HUES64 (cell line): ENCODE data around the gene CD74.
A peak's percentile ranks its signal among the peaks of the same experiment; 100 is the strongest.
"Not testable (repeated sequence)": the region's sequence is repeated elsewhere in the genome, so short reads cannot be mapped to it uniquely, and the experiment has no call there.

Source experiments
- H3K27ac ChIP-seq: 2 replicates; pipeline ENCODE4 v1.7.0; 2013; ENCODE audit warnings: low read depth, low read length, inconsistent platforms
- H3K27me3 ChIP-seq: 2 replicates; pipeline ENCODE4 v1.6.1; 2013; ENCODE audit warnings: mild to moderate bottlenecking, low read length; ENCODE audit not compliant: insufficient read depth
- H3K36me3 ChIP-seq: 2 replicates; pipeline ENCODE4 v1.6.1; 2013; ENCODE audit warnings: mild to moderate bottlenecking, low read length; ENCODE audit not compliant: insufficient read depth
- H3K4me1 ChIP-seq: 2 replicates; pipeline ENCODE4 v1.6.1; 2013; ENCODE audit warnings: mild to moderate bottlenecking, low read length, moderate library complexity; ENCODE audit not compliant: insufficient read depth
- H3K4me3 ChIP-seq: 2 replicates; pipeline ENCODE4 v1.5.1; 2013; ENCODE audit warnings: mild to moderate bottlenecking, low read length, moderate library complexity
- H3K9ac ChIP-seq: 2 replicates; pipeline ENCODE4 v1.6.1; 2013; ENCODE audit warnings: mild to moderate bottlenecking, low read depth, low read length
- H3K9me3 ChIP-seq: 2 replicates; pipeline ENCODE4 v1.6.1; 2013; ENCODE audit warnings: low read depth, low read length; ENCODE audit not compliant: insufficient read depth
- WGBS: fragments of 150-250, 120-280 bp; methylation state at CpG from one replicate; pipeline ENCODE4 v1.1.7; 2013; ENCODE audit warnings: missing lambda C conversion rate; 5-methylcytosine and 5-hydroxymethylcytosine counted together

CD74 gene

DNA sequence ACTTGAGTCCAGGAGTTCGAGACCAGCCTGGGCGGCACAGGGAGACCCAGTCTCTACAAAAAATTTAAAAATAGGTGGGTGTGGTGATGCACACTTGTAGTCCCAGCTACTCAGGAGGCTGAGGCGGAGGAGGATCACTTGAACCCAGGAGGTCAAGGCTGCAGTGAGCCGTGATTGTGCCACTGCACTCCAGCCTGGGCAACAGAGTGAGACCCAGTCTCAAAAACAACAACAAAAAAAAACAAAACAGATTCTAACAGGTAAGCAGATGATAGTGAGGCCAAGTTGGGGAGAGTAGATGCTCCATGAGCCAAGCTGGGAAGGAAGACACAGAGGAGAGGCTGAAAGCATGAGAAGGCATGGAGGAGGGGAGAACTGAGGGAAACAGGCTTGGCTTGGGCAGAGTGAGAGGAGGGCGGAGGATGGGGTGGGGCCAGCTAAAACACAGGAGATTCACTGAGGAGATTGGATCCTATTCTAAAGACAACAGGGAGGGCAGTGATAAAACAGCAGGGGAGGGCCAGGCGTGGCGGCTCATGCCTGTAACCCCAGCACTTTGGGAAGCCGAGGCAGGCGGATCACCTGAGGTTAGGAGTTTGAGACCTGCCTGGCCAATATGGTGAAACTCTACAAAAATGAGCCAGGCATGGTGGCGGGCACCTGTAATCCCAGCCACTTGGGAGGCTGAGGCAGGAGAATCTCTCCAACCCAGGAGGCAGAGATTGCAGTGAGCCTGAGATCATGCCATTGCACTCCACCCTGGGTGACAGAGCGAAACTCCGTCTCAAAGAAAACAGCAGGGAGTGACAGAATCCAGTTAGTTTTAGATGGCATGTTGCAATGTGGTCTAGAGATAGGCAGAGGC is 28.5 kb upstream of the CD74 start:
- Histone ChIP-seq H3K9ac (no peak overlapping the region; the same call in 1 of the 2 replicates), H3K36me3 (peaks cover 36% of the 10 kb centered on the region), H3K27ac (peak overlapping the region; percentile 59), H3K4me3 (no peak overlapping the region), H3K9me3 (no peaks in the 10 kb centered on the region), H3K27me3 (no peaks in the 10 kb centered on the region), H3K4me1 (peaks cover 4% of the 10 kb centered on the region; the same call in 1 of the 2 replicates)
- 69% methylated on average over 12 of the region's 12 CpGs for WGBS

DNA sequence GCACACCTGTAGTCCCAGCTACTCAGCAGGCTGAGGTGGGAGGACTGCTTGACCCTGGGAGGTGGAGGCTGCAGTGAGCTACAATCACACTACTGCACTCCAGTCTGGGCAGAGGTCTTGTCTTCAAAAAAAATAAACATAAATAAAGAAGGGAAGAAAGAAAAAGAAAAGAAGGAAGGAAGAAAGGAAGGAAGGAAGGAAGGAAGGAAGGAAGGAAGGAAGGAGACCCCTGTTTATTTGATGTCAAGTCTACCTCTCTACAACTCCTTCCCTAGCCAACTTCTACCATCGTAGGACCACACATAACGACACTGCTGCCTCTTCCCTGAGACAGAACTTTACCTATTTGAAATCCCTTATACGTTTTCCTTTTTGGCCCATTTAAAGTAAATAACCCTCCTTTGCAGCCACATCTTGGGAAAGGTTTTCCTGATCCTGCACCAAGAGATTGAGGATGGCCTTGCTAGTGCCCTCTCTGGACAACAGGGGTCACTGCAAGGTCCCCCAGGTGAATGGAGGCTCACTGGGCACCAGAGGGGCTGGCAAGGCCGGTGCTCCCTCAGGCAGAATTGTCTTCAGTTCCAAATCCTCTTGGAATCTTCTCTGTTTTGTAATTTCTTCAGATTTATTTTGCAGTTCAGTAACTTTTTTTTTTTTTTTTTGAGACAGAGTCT is 26.3 kb upstream of the CD74 start:
- H3K36me3 ChIP-seq: peaks cover 14% of the 10 kb centered on the region
- H3K27ac ChIP-seq: no peak overlapping the region
- no peak overlapping the region for H3K4me3 ChIP-seq
- 47% methylated on average over 4 of the region's 4 CpGs for WGBS
- peaks cover 4% of the 10 kb centered on the region; the same call in 1 of the 2 replicates for H3K4me1 ChIP-seq
- no peak overlapping the region for H3K9ac ChIP-seq
- no peaks in the 10 kb centered on the region for H3K27me3 ChIP-seq
- no peaks in the 10 kb centered on the region for H3K9me3 ChIP-seq

DNA sequence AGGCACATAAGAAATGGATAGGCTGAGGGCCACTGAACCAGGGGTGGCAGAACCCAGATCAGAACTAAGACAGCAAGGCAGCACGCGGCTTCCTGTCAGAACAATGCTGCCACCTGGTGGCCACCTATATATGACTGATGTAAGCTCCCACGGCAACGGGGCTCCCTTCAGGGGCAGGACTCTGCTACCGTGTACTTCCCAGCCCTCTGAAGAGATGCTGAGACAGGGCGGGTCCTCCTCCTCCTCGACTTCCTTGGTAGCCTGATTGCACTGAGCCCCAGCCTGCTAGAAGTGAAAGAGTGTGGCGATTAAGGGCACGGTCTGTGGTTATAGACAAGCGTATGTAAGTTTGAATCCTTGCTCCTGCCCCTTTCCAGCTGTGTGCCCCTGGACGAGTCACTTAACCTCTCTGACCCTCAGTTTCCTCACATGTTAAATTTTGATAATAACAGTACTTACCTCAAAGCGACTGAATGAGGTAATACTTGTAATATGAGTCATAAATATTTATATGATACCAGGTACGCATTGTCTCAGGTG is 23.5 kb upstream of the CD74 start:
- Histone ChIP-seq H3K4me1 (no peaks in the 10 kb centered on the region), H3K27ac (no peak overlapping the region), H3K4me3 (no peak overlapping the region), H3K27me3 (no peaks in the 10 kb centered on the region), H3K36me3 (no peaks in the 10 kb centered on the region), H3K9me3 (no peaks in the 10 kb centered on the region), H3K9ac (no peak overlapping the region)
- WGBS: 29% methylated on average over 12 of the region's 13 CpGs

DNA sequence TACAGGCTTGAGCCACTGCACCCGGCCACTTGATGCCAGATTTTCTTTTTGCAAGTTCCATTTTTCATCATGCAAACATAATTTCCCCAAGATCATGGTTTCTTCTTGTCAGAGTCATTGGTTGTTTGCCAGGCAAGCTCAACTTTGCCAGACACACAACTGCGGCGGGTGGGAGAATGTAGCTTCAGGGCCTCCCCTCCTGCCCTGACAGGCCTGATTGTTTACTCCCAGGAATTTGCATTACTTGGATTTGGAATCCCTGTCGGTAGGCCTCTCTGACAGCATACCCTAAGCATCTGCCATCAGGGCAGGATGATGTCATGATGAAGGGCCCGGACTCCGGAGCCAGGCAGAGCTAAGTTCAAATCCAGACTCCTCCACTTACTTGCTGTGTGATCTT is 21.8 kb upstream of the CD74 start:
- no peaks in the 10 kb centered on the region for H3K9me3 ChIP-seq
- no peak overlapping the region for H3K4me3 ChIP-seq
- H3K36me3 ChIP-seq: no peaks in the 10 kb centered on the region
- H3K27ac ChIP-seq: no peak overlapping the region
- H3K9ac ChIP-seq: no peak overlapping the region
- H3K4me1 ChIP-seq: no peaks in the 10 kb centered on the region
- H3K27me3 ChIP-seq: no peaks in the 10 kb centered on the region
- WGBS: 70% methylated on average over 6 of the region's 6 CpGs

DNA sequence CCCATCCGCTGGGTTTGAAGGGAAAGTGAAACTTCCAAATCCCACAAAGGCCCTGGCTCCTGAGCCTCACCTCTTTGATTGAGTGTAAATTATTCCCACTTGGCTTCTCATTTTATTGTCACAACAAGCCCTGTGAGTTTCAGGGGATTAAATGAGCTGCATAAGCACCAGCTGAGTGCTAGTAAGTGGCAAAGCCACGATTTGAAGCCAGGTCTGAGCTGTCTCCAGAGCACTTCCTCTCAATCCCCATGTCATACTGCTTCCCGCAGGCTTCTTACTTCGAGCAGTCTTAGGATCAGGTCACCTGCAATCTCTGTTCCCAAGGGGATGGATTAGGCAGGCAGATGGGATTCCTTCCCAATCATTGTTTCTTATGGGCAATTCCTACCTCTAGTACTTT is 18.9 kb upstream of the CD74 start:
- 70% methylated on average over 4 of the region's 4 CpGs for WGBS
- H3K9ac ChIP-seq: no peak overlapping the region
- no peaks in the 10 kb centered on the region for H3K9me3 ChIP-seq
- no peak overlapping the region for H3K27ac ChIP-seq
- no peak overlapping the region for H3K4me3 ChIP-seq
- H3K27me3 ChIP-seq: no peaks in the 10 kb centered on the region
- no peaks in the 10 kb centered on the region for H3K4me1 ChIP-seq
- no peaks in the 10 kb centered on the region for H3K36me3 ChIP-seq

DNA sequence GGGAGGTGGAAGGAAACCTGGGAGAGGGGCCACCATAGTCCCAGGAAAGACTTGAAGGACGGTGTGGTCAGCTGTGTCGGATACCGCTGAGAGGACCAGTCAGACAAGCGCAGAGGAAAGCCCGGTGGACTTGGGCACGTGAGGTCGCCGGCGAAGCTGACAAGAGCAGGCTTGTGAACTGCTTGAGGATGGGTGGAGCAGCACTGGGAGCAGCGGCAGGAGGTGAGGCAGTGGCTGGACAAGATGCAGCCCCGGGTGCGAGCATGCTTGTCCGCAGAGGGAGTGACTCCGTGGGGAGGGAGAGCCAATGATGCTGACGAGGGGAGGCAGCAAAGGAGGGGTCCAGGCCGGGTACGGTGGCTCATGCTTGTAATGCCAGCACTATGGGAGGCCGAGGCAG is 18.3 kb upstream of the CD74 start:
- Histone ChIP-seq H3K9ac (no peak overlapping the region), H3K9me3 (no peaks in the 10 kb centered on the region), H3K36me3 (no peaks in the 10 kb centered on the region), H3K4me1 (no peaks in the 10 kb centered on the region), H3K27me3 (no peaks in the 10 kb centered on the region), H3K27ac (no peak overlapping the region), H3K4me3 (no peak overlapping the region)
- 89% methylated on average over 18 of the region's 18 CpGs for WGBS

DNA sequence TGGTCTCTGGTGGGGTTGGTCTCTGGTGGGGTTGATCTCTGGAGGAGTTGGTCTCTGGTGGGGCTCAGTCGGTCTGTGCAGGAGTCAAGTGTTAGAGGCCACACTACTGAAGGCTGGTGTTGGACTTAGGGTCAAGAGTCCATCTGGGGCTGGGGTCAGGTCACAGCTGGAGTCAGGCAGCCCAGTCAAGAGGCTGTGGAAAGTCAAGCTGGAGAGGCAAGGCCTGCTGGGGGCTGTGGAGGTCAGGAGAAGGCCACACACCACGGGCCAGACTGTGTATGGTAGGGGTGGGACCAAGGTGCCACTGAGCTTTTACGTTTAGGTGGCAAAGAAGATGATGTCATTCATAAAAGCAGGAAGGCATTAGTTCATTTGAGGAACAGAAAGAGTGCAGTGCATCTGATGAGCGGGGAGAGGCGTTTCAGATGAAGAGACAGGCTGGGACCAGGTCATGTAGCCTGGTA is 16.7 kb upstream of the CD74 start:
- Histone ChIP-seq H3K27ac (no peak overlapping the region), H3K9ac (no peak overlapping the region), H3K9me3 (no peaks in the 10 kb centered on the region), H3K36me3 (no peaks in the 10 kb centered on the region), H3K27me3 (no peaks in the 10 kb centered on the region), H3K4me1 (no peaks in the 10 kb centered on the region), H3K4me3 (no peak overlapping the region)
- WGBS: 92% methylated on average over 5 of the region's 5 CpGs

DNA sequence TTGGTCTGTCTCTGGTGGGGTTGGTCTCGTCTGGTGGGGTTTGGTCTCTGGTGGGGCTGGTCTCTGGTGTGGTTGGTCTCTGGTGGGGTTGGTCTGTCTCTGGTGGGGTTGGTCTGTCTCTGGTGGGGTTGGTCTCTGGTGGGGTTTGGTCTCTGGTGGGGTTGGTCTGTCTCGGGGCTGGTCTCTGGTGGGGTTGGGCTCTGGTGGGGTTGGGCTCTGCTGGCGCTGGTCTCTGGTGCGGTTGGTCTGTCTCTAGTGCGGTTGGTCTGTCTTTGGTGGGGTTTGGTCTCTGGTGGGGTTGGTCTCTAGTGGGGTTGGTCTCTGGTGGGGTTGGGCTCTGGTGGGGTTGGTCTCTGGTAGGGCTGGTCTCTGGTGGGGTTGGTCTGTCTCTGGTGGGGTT is 16.3 kb upstream of the CD74 start:
- H3K27me3 ChIP-seq: no peaks in the 10 kb centered on the region
- no peak overlapping the region for H3K27ac ChIP-seq
- H3K4me3 ChIP-seq: no peak overlapping the region
- H3K36me3 ChIP-seq: no peaks in the 10 kb centered on the region
- no peaks in the 10 kb centered on the region for H3K4me1 ChIP-seq
- H3K9ac ChIP-seq: no peak overlapping the region
- no peaks in the 10 kb centered on the region for H3K9me3 ChIP-seq
- 95% methylated on average over 5 of the region's 5 CpGs for WGBS

DNA sequence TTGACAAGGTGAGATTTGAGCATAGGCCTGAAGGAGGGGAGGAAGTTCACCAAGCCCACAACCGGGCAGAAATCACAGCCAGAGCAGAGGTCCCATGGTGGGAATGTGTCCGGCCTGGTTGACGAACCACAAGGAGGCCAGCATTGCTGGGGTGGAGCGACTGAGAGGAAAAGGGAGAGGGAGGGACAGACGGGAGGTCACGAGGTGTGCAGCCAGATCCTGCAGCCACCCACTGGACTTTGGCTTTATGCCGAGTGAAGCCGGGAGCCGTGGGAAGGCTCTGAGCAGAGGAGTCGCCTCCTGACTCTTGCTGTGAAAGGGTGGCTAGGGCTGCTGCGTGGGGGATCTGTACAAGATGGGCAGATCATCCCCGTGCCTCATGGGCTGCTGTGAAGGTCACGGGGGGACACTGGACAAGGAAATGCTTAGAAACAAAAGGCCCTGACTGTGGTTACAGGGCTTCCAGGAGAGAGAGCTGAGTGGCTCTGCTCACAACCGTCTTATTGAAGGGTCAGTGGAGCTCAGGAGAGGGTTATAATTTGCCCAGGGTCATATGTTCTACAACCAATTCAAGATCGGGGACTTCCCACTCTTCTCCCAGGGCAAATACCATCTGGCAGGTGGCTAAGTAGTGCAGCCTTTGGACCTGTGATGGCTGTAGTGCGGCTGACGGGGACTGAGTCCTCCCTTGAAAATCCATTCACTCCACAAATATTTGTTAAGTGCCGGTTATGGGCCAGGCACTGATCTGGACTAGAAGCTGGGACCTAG is 15.6 kb upstream of the CD74 start:
- WGBS: 84% methylated on average over 18 of the region's 18 CpGs
- Histone ChIP-seq H3K4me1 (no peaks in the 10 kb centered on the region), H3K9ac (no peak overlapping the region), H3K9me3 (no peaks in the 10 kb centered on the region), H3K4me3 (no peak overlapping the region), H3K27ac (no peak overlapping the region), H3K36me3 (no peaks in the 10 kb centered on the region), H3K27me3 (no peaks in the 10 kb centered on the region)

DNA sequence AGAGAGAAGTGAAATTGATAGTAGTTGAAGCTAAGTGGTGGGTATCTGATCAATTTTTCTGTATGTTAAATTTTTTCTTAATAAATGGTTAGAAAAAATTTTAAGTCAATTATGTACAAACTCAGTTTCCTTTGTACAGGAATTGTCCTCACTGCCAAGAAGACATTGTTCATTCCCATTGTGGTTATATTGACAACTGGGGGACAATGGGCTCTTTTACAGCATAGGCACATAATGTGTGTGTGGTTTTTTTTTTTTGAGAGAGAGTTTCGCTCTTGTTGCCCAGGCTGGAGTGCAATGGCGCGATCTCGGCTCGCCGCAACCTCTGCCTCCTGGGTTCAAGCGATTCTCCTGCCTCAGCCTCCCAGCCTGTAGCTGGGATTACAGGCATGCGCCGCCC is 13.5 kb upstream of the CD74 start:
- not testable (repeated sequence) for H3K9ac ChIP-seq, H3K4me1 ChIP-seq, H3K4me3 ChIP-seq, H3K9me3 ChIP-seq, H3K36me3 ChIP-seq, H3K27me3 ChIP-seq, H3K27ac ChIP-seq
- 97% methylated on average over 9 of the region's 9 CpGs for WGBS

DNA sequence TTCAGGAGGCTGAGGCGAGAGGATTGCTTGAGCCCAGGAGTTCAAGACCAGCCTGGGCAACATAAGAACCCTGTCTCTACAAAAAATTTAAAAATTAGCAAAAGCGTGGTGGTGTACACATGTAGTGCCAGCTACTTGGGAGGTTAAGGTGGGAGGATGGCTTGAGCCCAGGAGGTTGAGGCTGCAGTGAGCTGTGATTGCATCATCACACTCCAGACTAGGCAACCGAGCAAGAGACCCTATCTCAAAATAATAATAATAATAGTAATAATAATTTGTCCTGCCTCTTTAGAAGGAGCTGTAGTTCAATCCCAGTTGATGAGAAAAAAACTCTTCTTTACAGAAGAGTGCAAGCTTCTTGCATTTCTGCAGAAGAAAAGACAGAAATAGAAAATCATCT is 10.0 kb upstream of the CD74 start:
- no peak overlapping the region for H3K9ac ChIP-seq
- no peak overlapping the region for H3K4me3 ChIP-seq
- no peaks in the 10 kb centered on the region for H3K36me3 ChIP-seq
- no peak overlapping the region for H3K27ac ChIP-seq
- no peaks in the 10 kb centered on the region for H3K9me3 ChIP-seq
- H3K4me1 ChIP-seq: no peaks in the 10 kb centered on the region
- WGBS: 44% methylated on average over 2 of the region's 3 CpGs
- H3K27me3 ChIP-seq: no peaks in the 10 kb centered on the region
